ENCODE results near the gene RAB27B. TPM values are rescaled to one million over a fixed set of nuclear protein-coding genes. Genes with fewer than 3 reads are reported as not detected.
A peak's percentile ranks its signal among the peaks of the same experiment; 100 is the strongest.
"Not testable (repeated sequence)": the region's sequence is repeated elsewhere in the genome, so short reads cannot be mapped to it uniquely, and the experiment has no call there.

RAB27B gene
- total RNA-seq, 1 donor: 6.5 TPM

- no peak for DNase-seq (ENCODE audit: low read depth)
- H3K4me3 ChIP-seq (ENCODE audit: low read depth, low read length): no peak overlapping the region
- TF ChIP-seq CTCF (IDR thresholded peaks at IDR 0.05; ENCODE audit: insufficient read depth, low read depth, low read length): no peak
These were observed 19.8 kb downstream of the RAB27B start for GRCh38 chr18:54848121-54848520.

GRCh38 chr18:54849683-54850082, 21.4 kb downstream of the RAB27B start:
- no peak for DNase-seq (ENCODE audit: low read depth)
- no peak overlapping the region for H3K4me3 ChIP-seq (ENCODE audit: low read depth, low read length)
- TF ChIP-seq CTCF (IDR thresholded peaks at IDR 0.05; ENCODE audit: insufficient read depth, low read depth, low read length): no peak

- no peak overlapping the region for H3K4me3 ChIP-seq (ENCODE audit: low read depth, low read length)
- no peak for TF ChIP-seq CTCF (IDR thresholded peaks at IDR 0.05; ENCODE audit: insufficient read depth, low read depth, low read length)
- DNase-seq (ENCODE audit: low read depth): no peak
These were observed 22.3 kb downstream of the RAB27B start for GRCh38 chr18:54850598-54850997.

- no peak for TF ChIP-seq CTCF (IDR thresholded peaks at IDR 0.05; ENCODE audit: insufficient read depth, low read depth, low read length)
- DNase-seq (ENCODE audit: low read depth): peak; percentile 51
- no peak overlapping the region for H3K4me3 ChIP-seq (ENCODE audit: low read depth, low read length)
These were observed 24.8 kb downstream of the RAB27B start for GRCh38 chr18:54852780-54853675.

- not testable (repeated sequence) for H3K4me3 ChIP-seq (ENCODE audit: low read depth, low read length); DNase-seq (ENCODE audit: low read depth)
These were observed 26.8 kb downstream of the RAB27B start for GRCh38 chr18:54855050-54855449.

- H3K4me3 ChIP-seq (ENCODE audit: low read depth, low read length): no peak overlapping the region
- no peak for DNase-seq (ENCODE audit: low read depth)
- TF ChIP-seq CTCF (IDR thresholded peaks at IDR 0.05; ENCODE audit: insufficient read depth, low read depth, low read length): no peak
These were observed 27.9 kb downstream of the RAB27B start for GRCh38 chr18:54856105-54856646.

GRCh38 chr18:54857499-54857898, 29.2 kb downstream of the RAB27B start:
- no peak for DNase-seq (ENCODE audit: low read depth)
- no peak for TF ChIP-seq CTCF (IDR thresholded peaks at IDR 0.05; ENCODE audit: insufficient read depth, low read depth, low read length)
- H3K4me3 ChIP-seq (ENCODE audit: low read depth, low read length): no peak overlapping the region
